ENCODE data around the gene PADI3.

The PADI3 gene

GRCh38 chr1:17248781-17249180 lies at the start of gene PADI3:
Gene PADI3 (plus strand): TSS chr1:17249098. CDS start chr1:17249138, 40 bp downstream.
- no peak for DNase-seq (ENCODE audit: low spot score)
- no peak for TF ChIP-seq CTCF (IDR thresholded peaks at IDR 0.05; ENCODE audit: extremely low read depth, missing control alignments)

GRCh38 chr1:17199267-17200044 lies 49.4 kb upstream of the PADI3 start:
- DNase-seq (ENCODE audit: low spot score) = no peak
- TF ChIP-seq CTCF (IDR thresholded peaks at IDR 0.05; ENCODE audit: extremely low read depth, missing control alignments) = no peak

- DNase-seq (ENCODE audit: low spot score) = no peak
- TF ChIP-seq CTCF (IDR thresholded peaks at IDR 0.05; ENCODE audit: extremely low read depth, missing control alignments) = no peak
These were observed 48.7 kb upstream of the PADI3 start for GRCh38 chr1:17200246-17200645.

GRCh38 chr1:17200756-17201155 lies 48.1 kb upstream of the PADI3 start:
- no peak for TF ChIP-seq CTCF (IDR thresholded peaks at IDR 0.05; ENCODE audit: extremely low read depth, missing control alignments)
- DNase-seq (ENCODE audit: low spot score) = no peak

GRCh38 chr1:17201201-17202021 lies 47.5 kb upstream of the PADI3 start:
- DNase-seq (ENCODE audit: low spot score) = no peak
- TF ChIP-seq CTCF (IDR thresholded peaks at IDR 0.05; ENCODE audit: extremely low read depth, missing control alignments) = no peak

- DNase-seq (ENCODE audit: low spot score) = no peak
- TF ChIP-seq CTCF (IDR thresholded peaks at IDR 0.05; ENCODE audit: extremely low read depth, missing control alignments) = no peak
These were observed 44.1 kb upstream of the PADI3 start, which contains the start of gene PADI1 for GRCh38 chr1:17204546-17205440. Gene PADI1 (plus strand): TSS chr1:17205128. CDS start chr1:17205218, 90 bp downstream.
